D721Med (cell line): ENCODE measurements around the gene FILIP1L.

ENCODE experiments used
- DNase-seq: peaks from one replicate; pipeline ENCODE4 v3.0.0; 2011; ENCODE audit warnings: low spot score; ENCODE audit not compliant: insufficient read length
- FAIRE-seq: peaks from 2 replicates; lab custom pipeline; 2011; peaks lifted over from hg19 to GRCh38; lab: Jason Lieb, UNC
- CTCF ChIP-seq: IDR thresholded peaks from 2 replicates; pipeline ENCODE4 v1.5.1; 2012; ENCODE audit warnings: mild to moderate bottlenecking, control low read depth; ENCODE audit not compliant: insufficient read depth; ENCODE audit errors: missing control alignments

FILIP1L gene

GRCh38 chr3:99875929-99876841 is 238.1 kb downstream of the FILIP1L start:
- TF ChIP-seq CTCF = no peak
- FAIRE-seq (no peak), DNase-seq (no peak)

- DNase-seq = no peak
- no peak for TF ChIP-seq CTCF
- FAIRE-seq = no peak
These were observed 238.7 kb downstream of the FILIP1L start for GRCh38 chr3:99875581-99875928.

- no peak for TF ChIP-seq CTCF
- DNase-seq = no peak
- FAIRE-seq = no peak
These were observed 239.9 kb downstream of the FILIP1L start for GRCh38 chr3:99874237-99875002.

- DNase-seq (no peak), FAIRE-seq (no peak)
- no peak for TF ChIP-seq CTCF
These were observed 240.8 kb downstream of the FILIP1L start for GRCh38 chr3:99873269-99874102.

- TF ChIP-seq CTCF = no peak
- FAIRE-seq (no peak), DNase-seq (no peak)
These were observed 241.4 kb downstream of the FILIP1L start for GRCh38 chr3:99872923-99873254.

- FAIRE-seq = no peak
- DNase-seq = no peak
- no peak for TF ChIP-seq CTCF
These were observed 242.9 kb downstream of the FILIP1L start for GRCh38 chr3:99871231-99872045.
